Measurements from ENCODE around the gene KRTAP23-1.

The KRTAP23-1 gene

GRCh38 chr21:30306884-30307283 is 41.5 kb downstream of the KRTAP23-1 start:
- DNase-seq (ENCODE audit: low spot score) = no peak

GRCh38 chr21:30305136-30305535 is 43.3 kb downstream of the KRTAP23-1 start:
- no peak for DNase-seq (ENCODE audit: low spot score)

All from AG08395 (cell line).